ENCODE results near the gene PERP. TPM values are rescaled to one million over a fixed set of nuclear protein-coding genes. Genes with fewer than 3 reads are reported as not detected.

PERP gene
- polyA plus RNA-seq, 3 donors: not detected

DNA sequence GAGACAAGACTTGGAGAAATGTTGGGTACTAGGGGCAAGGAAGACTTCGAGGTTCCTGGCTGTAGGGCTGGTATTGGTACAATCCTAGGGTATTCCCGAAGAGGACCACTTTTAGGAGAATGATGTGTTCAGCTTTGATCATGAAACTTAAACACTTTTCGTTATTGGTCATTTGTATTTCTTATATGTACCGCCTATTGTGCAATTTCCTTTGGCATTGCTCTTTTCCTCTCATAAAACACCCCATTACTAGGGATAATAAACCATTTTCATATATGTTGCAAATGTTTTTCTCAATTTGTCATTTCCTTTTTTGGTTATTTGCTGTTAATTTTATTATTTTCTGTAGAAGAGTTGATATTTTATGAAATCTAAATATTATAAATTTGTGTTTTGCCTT, 35.6 kb upstream of the PERP start:
- Histone ChIP-seq H2AFZ (ENCODE audit: insufficient read depth, low read depth, low read length, poor library complexity, severe bottlenecking) (no peak overlapping the region), H3K9me3 (replicated peaks in 1 of 2; ENCODE audit: control insufficient read depth in 1 of 2, insufficient read depth in 1 of 2, low read length in 2 of 2) (no peaks in the 10 kb centered on the region), H3K27me3 (ENCODE audit: control insufficient read depth in 2 of 2, insufficient read depth in 2 of 2, low read length in 2 of 2) (peaks cover 0 to 2% of the 10 kb centered on the region in 2 donors), H4K20me1 (ENCODE audit: insufficient read depth, low read length) (no peaks in the 10 kb centered on the region), H3K36me3 (replicated peaks in 1 of 2; ENCODE audit: control insufficient read depth in 1 of 2, insufficient read depth in 2 of 2, low read length in 2 of 2) (no peaks in the 10 kb centered on the region), H3K79me2 (ENCODE audit: insufficient read depth, low read length) (no peaks in the 10 kb centered on the region), H3K4me2 (replicated peaks; ENCODE audit: extremely low read depth, low read length, poor library complexity, severe bottlenecking) (no peak overlapping the region), H3K4me1 (ENCODE audit: control insufficient read depth in 1 of 2, insufficient read depth in 2 of 2, low read length in 2 of 2) (no peaks in the 10 kb centered on the region), H3K4me3 (replicated peaks in 1 of 3; ENCODE audit: low read depth in 2 of 3, low read length in 3 of 3) (no peak overlapping the region), H3K27ac (ENCODE audit: low read depth in 1 of 2, low read length in 2 of 2) (no peak overlapping the region), H3K9ac (ENCODE audit: insufficient read depth, low read length, poor library complexity, severe bottlenecking) (no peak overlapping the region)
- Mint-ChIP-seq H3K36me3 (no peaks in the 10 kb centered on the region), H3K27me3 (ENCODE audit: low read depth in 3 of 3) (peaks cover 4 to 12% (median 10%) of the 10 kb centered on the region in 3 donors), H3K9me3 (peaks cover 0 to 3% (median 0%) of the 10 kb centered on the region in 7 donors), H3K27ac (no peak overlapping the region), H3K4me1 (peaks cover 2% of the 10 kb centered on the region), H3K4me3 (no peak overlapping the region)
- intact Hi-C loops (cut with micrococcal nuclease): no loop called here
- 100% methylated on average over 1 of the region's 4 CpGs for WGBS (ENCODE audit: insufficient coverage)
- no peak for DNase-seq
- TF ChIP-seq, protein P1, sequence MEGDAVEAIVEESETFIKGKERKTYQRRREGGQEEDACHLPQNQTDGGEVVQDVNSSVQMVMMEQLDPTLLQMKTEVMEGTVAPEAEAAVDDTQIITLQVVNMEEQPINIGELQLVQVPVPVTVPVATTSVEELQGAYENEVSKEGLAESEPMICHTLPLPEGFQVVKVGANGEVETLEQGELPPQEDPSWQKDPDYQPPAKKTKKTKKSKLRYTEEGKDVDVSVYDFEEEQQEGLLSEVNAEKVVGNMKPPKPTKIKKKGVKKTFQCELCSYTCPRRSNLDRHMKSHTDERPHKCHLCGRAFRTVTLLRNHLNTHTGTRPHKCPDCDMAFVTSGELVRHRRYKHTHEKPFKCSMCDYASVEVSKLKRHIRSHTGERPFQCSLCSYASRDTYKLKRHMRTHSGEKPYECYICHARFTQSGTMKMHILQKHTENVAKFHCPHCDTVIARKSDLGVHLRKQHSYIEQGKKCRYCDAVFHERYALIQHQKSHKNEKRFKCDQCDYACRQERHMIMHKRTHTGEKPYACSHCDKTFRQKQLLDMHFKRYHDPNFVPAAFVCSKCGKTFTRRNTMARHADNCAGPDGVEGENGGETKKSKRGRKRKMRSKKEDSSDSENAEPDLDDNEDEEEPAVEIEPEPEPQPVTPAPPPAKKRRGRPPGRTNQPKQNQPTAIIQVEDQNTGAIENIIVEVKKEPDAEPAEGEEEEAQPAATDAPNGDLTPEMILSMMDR (IDR thresholded peaks at IDR 0.05): no peak

DNA sequence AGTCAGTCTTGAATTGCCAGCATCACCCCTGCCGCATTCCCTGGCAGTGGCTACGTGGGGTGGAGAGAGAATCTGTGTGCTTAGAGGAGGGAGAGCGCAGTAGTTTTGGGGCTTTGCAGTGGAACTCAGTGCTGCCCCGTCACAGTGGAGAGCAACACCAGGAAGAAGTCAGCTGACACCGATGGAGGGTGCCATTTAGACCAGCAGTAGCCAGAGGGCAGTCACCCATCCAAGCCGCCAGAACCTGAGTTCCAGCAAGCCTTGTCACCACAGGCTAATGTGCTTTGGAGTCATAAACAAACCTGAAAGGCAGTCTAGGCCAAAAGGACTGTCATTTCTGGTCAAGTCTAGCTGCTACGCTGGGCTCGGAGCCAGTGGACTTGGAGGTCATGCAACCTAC, 22.0 kb upstream of the PERP start:
- Histone ChIP-seq H3K9ac (ENCODE audit: insufficient read depth, low read length, poor library complexity, severe bottlenecking) (no peak overlapping the region), H3K36me3 (replicated peaks in 1 of 2; ENCODE audit: control insufficient read depth in 1 of 2, insufficient read depth in 2 of 2, low read length in 2 of 2) (no peaks in the 10 kb centered on the region), H4K20me1 (ENCODE audit: insufficient read depth, low read length) (no peaks in the 10 kb centered on the region), H3K4me3 (replicated peaks in 1 of 3; ENCODE audit: low read depth in 2 of 3, low read length in 3 of 3) (no peak overlapping the region), H3K27ac (ENCODE audit: low read depth in 1 of 2, low read length in 2 of 2) (no peak overlapping the region), H3K27me3 (ENCODE audit: control insufficient read depth in 2 of 2, insufficient read depth in 2 of 2, low read length in 2 of 2) (no peaks in the 10 kb centered on the region), H3K79me2 (ENCODE audit: insufficient read depth, low read length) (no peaks in the 10 kb centered on the region), H2AFZ (ENCODE audit: insufficient read depth, low read depth, low read length, poor library complexity, severe bottlenecking) (no peak overlapping the region), H3K9me3 (replicated peaks in 1 of 2; ENCODE audit: control insufficient read depth in 1 of 2, insufficient read depth in 1 of 2, low read length in 2 of 2) (no peaks in the 10 kb centered on the region), H3K4me2 (replicated peaks; ENCODE audit: extremely low read depth, low read length, poor library complexity, severe bottlenecking) (no peak overlapping the region), H3K4me1 (ENCODE audit: control insufficient read depth in 1 of 2, insufficient read depth in 2 of 2, low read length in 2 of 2) (no peaks in the 10 kb centered on the region)
- no peak for DNase-seq
- Mint-ChIP-seq H3K4me1 (no peaks in the 10 kb centered on the region), H3K9me3 (peaks cover 0 to 2% (median 0%) of the 10 kb centered on the region in 7 donors), H3K27ac (no peak overlapping the region), H3K27me3 (ENCODE audit: low read depth in 3 of 3) (peaks cover 0 to 11% (median 0%) of the 10 kb centered on the region in 3 donors), H3K4me3 (no peak overlapping the region), H3K36me3 (no peaks in the 10 kb centered on the region)
- WGBS (ENCODE audit: insufficient coverage): 97% methylated on average over 8 of the region's 8 CpGs
- TF ChIP-seq, protein P1 (IDR thresholded peaks at IDR 0.05): no peak
- intact Hi-C loops (cut with micrococcal nuclease): no loop called here

All from CD14-positive monocyte (primary cell).